GM21717 (cell line): ENCODE results near the gene KRTAP9-1.
"Not testable (repeated sequence)": the region's sequence is repeated elsewhere in the genome, so short reads cannot be mapped to it uniquely, and the experiment has no call there.

Experiments
- ATAC-seq: cut with Tn5 transposase; IDR thresholded peaks from one replicate; pipeline ENCODE4 v1.9.1; 2021; ENCODE audit warnings: mild to moderate bottlenecking, moderate library complexity; ENCODE audit not compliant: unreplicated experiment

Gene KRTAP9-1

GRCh38 chr17:41189837-41190318 lies at the start of gene KRTAP9-1:
TSS of gene KRTAP9-1 (plus strand) at chr17:41189887. CDS start at chr17:41189887, 0 bp downstream.
- not testable (repeated sequence) for ATAC-seq

GRCh38 chr17:41140360-41141131 lies 49.1 kb upstream of the KRTAP9-1 start, which contains the start of gene KRTAP4-6:
TSS of gene KRTAP4-6 (minus strand) at chr17:41140544. CDS start at chr17:41140487, 57 bp downstream.
- no peak for ATAC-seq

DNA sequence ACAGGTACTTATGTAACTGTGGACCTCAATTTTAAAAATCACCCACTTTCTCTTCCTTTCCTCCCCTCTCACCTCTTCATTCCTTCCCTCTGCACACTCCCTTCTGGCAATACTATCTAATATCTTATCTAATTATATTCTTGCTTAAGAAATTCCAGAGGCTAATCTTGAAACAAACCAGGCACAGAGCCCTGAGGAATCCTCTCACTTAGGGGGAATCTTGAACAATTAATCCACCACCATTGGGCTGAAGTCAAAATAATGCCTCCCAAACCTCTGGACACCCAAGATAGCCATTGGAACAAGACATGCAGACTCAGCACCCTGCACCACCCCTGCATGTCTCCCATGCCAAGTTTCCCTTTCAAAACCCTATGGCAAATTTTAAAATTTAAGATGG lies 48.3 kb upstream of the KRTAP9-1 start:
- ATAC-seq, result no peak

DNA sequence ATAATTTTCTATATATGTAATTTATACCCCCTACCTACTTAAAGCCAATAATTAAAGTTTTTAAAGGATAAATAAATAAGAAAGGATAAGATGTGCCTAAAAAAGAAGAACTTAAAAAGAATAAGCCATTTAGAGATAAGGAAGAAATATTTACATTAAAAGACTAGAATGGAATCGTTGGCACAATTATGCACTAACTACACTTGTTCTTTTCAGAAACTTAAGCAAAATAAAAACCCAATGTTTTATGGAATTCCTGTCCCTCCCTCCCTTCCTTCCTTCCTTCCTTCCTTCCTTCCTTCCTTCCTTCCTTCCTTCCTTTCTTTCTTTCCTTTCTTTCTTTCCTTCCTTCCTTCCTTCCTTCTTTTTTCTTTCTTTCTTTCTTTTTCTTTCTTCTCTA lies 44.8 kb upstream of the KRTAP9-1 start:
- no peak for ATAC-seq

DNA sequence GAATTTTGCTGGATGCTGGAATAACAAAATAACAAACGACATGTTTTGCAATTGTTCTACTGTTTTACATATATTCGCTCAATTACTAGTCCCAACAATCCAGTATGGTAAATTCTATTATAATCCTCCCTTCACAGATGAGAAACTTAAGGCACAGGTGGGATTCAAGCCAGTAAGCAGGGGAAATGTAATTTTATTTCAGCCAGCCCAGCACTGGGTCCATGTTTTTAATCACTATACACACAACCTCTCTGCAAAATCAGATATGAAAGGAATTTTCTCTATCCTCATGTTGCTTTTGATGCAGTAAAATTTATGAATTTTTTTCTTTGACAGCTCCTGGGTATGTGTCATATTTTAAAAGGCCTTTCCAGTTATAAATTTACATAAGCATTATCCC lies 44.4 kb upstream of the KRTAP9-1 start:
- ATAC-seq, result no peak

DNA sequence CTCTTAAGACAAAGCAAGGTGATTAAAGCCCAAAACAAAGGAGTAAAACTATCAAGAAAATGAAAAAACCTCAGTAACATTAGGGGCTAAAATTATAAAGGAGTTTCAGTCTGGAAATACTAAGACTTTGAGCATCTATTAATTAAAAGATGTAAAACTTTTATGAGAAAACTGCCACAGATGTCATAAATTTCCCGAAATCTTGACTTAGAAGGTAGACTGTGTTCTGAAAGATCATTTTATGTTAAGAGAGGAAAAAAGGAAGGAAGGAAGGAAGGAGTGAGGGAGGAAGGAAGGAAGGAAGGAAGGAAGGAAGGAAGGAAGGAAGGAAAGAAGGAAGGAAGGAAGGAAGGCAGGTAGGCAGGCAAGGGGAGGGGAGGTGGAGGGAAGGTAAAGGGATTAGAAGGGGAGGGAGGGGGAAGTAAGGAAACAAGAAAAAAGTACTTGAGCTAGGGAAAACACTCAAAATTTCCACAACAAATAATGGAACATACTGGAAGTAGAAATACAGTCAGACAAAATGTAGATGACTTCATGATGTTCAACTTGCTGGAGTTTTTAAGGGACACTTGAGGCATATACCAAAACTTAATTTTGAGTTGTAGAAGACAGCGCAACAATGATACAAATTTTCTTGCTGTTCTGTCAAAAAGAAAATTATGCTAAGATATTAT lies 42.0 kb upstream of the KRTAP9-1 start:
- no peak for ATAC-seq

DNA sequence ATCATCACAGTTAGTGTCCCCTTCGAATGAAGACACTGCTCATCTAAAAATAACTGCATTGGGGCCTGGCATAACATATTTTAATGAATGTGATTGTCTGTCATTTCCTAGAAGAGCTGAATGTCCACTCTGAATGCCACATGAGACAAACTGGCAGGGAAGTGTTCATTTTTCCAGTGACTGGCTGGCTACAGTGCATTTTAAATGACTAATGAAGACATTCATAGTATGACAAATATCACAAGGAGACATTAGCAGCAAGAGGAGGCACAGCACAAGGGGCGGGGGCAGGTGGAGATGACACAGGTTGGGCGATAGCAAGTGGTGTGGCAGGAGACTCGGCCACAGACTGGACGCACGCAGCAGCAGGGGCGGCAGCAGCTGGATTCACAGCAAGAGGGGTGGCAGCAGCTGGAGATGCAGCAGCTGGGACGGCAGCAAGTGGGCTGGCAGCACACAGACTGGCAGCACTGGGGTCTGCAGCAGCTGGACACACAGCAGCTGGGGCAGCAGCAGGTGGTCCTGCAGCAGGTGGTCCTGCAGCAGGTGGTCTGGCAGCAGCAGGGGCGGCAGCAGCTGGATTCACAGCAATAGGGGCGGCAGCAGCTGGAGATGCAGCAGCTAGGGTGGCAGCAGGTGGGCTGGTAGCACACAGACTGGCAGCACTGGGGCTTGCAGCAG lies 40.6 kb upstream of the KRTAP9-1 start:
- not testable (repeated sequence) for ATAC-seq

DNA sequence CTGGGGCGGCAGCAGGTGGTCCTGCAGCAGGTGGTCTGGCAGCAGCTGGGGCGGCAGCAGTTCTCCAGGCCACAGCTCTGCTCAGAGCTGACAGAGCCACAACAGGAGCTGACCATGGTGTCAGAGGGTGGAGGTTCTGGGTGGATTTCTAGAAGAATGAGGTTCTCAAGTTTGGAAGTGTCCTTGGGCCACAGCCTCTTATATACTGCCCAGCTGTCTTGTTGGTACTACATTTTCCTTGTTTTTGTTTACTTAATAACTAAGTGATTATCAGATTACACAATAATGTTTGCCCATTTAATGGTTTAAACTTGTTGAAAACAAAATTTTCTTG lies 40.1 kb upstream of the KRTAP9-1 start, which contains the start of gene KRTAP4-5:
KRTAP4-5 (minus strand) TSS at position 174 of the 334 bp plus-strand sequence; CDS start at position 116, 58 bp downstream.
- no peak for ATAC-seq

GRCh38 chr17:41150026-41150425 lies 39.7 kb upstream of the KRTAP9-1 start:
- no peak for ATAC-seq

GRCh38 chr17:41151525-41151924 lies 38.2 kb upstream of the KRTAP9-1 start:
- no peak for ATAC-seq

DNA sequence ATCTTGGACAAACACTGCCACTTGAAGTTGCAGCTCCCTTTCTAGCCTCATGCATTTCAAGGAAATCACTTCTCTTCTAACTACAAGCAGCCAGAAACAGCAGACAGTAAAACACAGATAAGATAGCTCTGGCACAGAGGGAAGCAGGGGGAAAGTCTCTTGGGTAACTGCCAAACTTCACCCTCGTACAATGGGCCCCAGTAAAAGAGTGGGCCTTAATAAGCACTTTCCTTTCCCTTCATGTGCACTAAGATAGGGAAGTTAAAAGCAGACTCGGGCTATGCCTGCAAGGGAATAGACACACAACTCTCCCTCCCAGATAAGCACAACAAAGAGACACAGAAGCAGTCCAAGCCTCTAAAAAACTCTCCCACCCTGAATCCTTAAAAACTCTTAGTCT lies 35.8 kb upstream of the KRTAP9-1 start:
- ATAC-seq, result no peak

DNA sequence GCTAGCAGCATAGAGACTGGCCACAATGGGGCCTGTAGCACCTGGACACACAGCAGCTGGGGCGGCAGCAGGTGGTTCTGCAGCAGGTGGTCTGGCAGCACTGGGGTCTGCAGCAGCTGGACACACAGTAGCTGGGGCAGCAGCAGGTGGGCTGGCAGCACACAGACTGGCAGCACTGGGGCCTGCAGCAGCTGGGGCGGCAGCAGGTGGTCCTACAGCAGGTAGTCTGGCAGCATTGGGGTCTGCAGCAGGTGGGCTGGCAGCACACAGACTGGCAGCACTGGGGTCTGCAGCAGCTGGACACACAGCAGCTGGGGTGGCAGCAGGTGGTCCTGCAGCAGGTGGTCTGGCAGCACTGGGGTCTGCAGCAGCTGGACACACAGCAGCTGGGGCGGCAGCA lies 29.5 kb upstream of the KRTAP9-1 start:
- not testable (repeated sequence) for ATAC-seq

DNA sequence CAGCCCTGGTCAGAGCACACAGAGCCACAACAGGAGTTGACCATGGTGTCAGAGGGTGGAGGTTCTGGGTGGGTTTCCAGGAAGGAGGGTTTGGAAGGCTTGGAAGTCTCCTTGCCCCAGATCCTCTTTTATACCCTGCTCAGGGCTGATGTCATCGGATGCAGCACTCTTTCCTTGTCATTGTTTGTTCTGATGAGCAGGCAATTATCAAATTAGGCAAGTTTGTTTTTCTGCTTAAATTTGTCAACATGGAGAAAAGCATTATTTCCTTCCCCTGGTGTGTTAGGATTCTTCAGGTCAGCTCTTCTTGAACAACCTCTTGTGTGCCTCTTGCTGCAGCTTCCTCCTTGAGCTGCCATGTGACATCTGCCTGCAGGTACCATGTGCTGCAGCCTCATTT lies 29.0 kb upstream of the KRTAP9-1 start, which contains the start of gene KRTAP4-4:
KRTAP4-4 (minus strand) TSS at position 101 of the 400 bp plus-strand sequence; CDS start at position 44, 57 bp downstream.
- ATAC-seq, result no peak

DNA sequence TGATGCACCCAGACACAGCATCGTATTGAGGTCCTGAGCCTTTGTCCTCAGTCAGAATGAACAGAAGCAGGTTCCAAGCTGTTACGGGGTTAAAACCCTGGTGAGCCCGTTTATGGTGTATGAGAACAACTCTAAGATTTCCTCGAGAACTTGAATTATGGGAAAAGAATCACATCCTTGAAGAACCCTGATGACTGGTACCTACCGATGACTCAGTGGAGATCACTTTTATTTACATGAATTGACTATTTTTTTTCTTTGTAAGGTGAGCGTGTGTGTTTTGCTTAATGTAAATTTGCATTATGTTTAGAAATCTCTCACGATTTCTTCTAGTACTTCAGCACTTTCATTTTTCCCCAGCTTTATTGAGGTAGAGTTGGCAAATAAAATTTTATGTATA lies 25.9 kb upstream of the KRTAP9-1 start:
- ATAC-seq, result no peak

GRCh38 chr17:41167561-41167960 lies 22.1 kb upstream of the KRTAP9-1 start:
- no peak for ATAC-seq

- no peak for ATAC-seq
Observed at GRCh38 chr17:41168121-41168520, 21.6 kb upstream of the KRTAP9-1 start, which contains the start of gene KRTAP4-3. TSS of gene KRTAP4-3 (minus strand) at chr17:41168221. CDS start at chr17:41168172, 49 bp downstream.

DNA sequence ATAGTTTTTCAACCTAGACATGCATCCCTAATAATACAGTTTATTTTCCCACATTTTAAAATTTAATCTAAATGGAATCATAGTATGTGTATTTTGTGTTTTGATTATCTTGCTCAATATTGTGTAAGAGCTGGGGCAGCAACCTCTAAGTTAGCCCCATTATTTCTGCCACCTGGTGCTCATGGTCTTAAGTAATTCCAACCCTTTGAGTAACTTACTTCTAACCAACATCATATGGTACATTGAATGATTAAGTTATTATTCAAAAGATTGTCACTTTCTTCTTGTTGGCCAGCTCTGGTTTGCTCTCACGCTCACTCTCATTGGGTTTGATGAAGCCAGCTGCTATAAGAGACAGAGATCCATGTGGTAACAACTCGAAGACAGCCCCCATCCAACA lies 17.8 kb upstream of the KRTAP9-1 start:
- ATAC-seq, result no peak

DNA sequence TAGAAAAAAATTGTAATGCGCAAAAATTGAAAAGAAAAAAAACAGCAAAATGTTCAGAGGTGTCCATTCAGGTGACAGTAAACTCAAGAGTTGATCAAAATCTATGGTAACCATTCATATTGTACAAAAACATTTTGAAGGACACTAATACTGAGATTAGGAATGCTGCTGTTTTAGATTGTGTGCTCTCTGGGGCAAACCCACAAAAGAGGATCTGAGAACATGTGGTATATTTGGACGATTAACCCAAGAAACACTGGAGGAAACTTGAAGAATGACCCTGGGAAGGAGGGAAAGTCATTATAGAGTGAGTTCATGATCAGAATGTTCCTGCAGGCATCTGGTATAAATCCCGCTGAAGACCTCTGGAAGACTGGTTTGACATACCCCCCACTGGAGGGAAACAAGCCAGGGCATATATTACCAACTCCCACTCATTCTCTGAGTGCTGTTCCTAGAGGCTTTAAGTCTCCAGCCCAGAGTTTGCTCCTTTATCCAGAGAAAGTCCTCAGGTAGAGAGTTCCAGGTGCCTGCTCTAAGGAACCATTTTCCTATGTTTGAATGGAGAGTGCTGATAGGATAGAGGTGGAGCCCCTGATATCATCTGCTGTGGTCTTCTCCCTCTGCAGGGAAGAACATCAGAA lies 12.8 kb upstream of the KRTAP9-1 start:
- no peak for ATAC-seq

DNA sequence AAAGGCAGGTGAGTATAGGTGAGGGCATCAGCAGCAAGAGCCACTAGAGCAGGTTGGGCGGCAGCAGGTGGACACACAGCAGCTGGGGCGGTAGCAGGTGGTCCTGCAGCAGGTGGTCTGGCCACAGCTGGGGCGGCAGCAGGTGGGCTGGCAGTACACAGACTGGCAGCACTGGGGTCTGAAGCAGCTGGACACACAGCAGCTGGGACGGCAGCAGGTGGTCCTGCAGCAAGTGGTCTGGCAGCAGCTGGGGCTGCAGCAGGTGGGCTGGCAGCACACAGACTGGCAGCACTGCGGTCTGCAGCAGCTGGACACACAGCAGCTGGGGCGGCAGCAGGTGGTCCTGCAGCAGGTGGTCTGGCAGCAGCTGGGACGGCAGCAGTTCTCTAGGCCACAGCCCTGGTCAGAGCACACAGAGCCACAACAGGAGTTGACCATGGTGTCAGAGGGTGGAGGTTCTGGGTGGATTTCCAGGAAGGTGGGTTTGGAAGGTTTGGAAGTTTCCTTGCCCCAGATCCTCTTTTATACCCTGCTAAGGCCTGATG lies 11.9 kb upstream of the KRTAP9-1 start, which contains the start of gene KRTAP4-2:
KRTAP4-2 (minus strand) TSS at position 495 of the 545 bp plus-strand sequence; CDS start at position 438, 57 bp downstream.
- no peak for ATAC-seq

- ATAC-seq, result no peak
Observed at GRCh38 chr17:41178341-41178740, 11.3 kb upstream of the KRTAP9-1 start.
